ENCODE data around the gene SRD5A3.

Gene SRD5A3

GRCh38 chr4:55363691-55364351, 17.8 kb downstream of the SRD5A3 start:
- H3K4me3 ChIP-seq (ENCODE audit: low read depth, low read length) = no peak overlapping the region
- no peak for DNase-seq (ENCODE audit: low read depth)
- no peak for TF ChIP-seq CTCF (IDR thresholded peaks at IDR 0.05; ENCODE audit: control insufficient read depth, extremely low read depth, insufficient read depth)

DNA sequence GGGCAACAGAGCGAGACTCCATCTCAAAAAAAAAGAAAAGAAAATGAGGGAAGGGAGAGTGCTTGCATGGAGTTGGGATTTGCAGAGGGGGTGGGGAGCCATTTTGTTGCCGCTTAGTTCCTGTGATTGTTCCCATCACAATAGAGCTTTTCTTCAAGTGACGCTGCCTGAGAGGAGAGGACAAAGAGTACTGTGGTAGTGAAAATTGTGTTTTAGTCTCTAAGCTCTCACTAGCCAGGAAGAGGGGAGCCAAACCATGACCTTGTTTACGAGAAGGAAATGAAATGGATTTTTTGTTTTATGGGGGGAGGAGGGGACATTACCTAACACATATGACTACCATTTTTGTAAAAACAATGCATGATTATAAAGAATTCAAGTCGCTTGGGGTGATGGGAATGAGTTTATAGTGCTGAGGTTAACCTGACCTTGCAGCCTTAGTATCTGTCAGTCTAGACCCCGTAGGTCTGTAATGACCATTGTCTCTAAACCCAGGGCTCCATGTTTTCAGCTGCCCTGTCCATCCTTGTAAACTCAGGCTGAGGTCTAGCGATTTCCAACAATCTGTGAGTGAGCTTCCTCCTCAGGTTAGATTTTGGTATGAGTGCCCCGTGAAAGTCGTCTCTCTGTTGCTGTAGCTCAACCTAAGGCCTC, 18.8 kb downstream of the SRD5A3 start:
- no peak overlapping the region for H3K4me3 ChIP-seq (ENCODE audit: low read depth, low read length)
- no peak for DNase-seq (ENCODE audit: low read depth)
- TF ChIP-seq CTCF (IDR thresholded peaks at IDR 0.05; ENCODE audit: control insufficient read depth, extremely low read depth, insufficient read depth) = no peak

DNA sequence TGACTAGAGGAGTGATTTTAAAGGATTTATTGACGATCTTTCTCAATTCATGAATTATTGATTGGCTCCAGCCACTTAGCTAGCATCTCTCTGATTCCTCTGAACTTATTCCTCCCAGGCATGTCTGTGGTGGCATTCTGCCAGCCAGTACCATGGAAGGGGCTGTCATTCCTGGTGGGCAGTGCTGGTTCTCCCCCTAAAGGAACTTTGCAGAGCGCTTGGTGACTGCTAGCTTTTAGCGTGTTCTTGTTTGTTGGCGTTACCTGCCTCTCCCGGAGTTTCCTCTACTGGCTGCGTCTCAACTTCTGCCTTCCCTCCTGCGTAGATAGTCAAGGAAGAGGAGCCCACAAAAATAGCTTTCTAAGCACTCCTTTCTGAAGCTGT, 19.3 kb downstream of the SRD5A3 start:
- TF ChIP-seq CTCF (IDR thresholded peaks at IDR 0.05; ENCODE audit: control insufficient read depth, extremely low read depth, insufficient read depth) = no peak

DNA sequence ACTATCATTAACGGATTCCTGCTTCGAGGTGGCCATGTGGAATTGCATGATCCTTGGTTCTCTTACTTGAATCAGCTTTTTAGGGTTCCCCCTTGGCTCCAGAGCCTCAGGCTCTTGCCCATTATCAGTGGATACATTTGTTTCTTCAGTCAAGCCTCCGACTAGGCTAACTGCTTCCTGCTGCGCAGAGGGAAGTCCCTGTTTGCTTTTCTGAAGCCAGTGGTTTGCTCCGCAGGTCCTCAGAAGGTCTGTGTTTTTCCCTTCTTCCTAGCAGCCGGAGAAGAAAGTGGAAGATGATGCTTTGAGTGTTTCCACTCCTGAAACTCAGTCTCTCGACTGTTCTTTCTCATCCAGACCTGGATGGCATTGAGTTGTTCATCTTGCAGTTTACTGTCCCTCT, 20.6 kb downstream of the SRD5A3 start:
- TF ChIP-seq CTCF (IDR thresholded peaks at IDR 0.05; ENCODE audit: control insufficient read depth, extremely low read depth, insufficient read depth) = no peak
- no peak for DNase-seq (ENCODE audit: low read depth)
- H3K4me3 ChIP-seq (ENCODE audit: low read depth, low read length) = no peak overlapping the region

More for the DNA sequence above, 19.3 kb downstream of the SRD5A3 start:
- no peak for DNase-seq (ENCODE audit: low read depth)
- no peak overlapping the region for H3K4me3 ChIP-seq (ENCODE audit: low read depth, low read length)

GRCh38 chr4:55367084-55367722, 21.2 kb downstream of the SRD5A3 start:
- no peak for TF ChIP-seq CTCF (IDR thresholded peaks at IDR 0.05; ENCODE audit: control insufficient read depth, extremely low read depth, insufficient read depth)
- DNase-seq (ENCODE audit: low read depth) = no peak
- H3K4me3 ChIP-seq (ENCODE audit: low read depth, low read length) = no peak overlapping the region

DNA sequence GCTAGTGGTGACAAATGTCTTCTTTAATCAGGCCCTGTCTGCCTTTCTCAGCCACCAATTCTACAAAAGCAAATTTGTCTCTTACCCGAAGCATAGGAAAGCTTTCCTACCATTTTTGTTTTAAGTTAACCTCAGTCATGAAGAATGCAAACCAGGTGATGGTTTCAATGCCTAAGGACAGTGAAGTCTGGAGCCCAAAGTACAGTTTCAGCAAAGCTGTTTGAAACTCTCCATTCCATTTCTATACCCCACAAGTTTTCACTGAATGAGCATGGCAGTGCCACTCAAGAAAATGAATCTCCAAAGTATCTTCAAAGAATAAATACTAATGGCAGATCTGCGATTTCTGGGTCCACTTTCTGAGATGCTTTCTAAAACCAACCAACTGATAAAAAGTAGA, 23.9 kb downstream of the SRD5A3 start:
- no peak for DNase-seq (ENCODE audit: low read depth)
- no peak for TF ChIP-seq CTCF (IDR thresholded peaks at IDR 0.05; ENCODE audit: control insufficient read depth, extremely low read depth, insufficient read depth)
- H3K4me3 ChIP-seq (ENCODE audit: low read depth, low read length) = no peak overlapping the region

All from LNCaP clone FGC (cell line).